AG08396 (cell line): ENCODE measurements around the gene ARSH.
"Not testable (repeated sequence)": the region's sequence is repeated elsewhere in the genome, so short reads cannot be mapped to it uniquely, and the experiment has no call there.

ENCODE experiments used
- DNase-seq: peaks from one replicate; pipeline ENCODE4 v3.0.0; 2012; ENCODE audit warnings: low spot score, mixed read lengths

The ARSH gene

GRCh38 chrX:3006495-3006894, at the start of gene ARSH:
Gene ARSH (plus strand): TSS chrX:3006546. CDS start chrX:3006613, 67 bp downstream.
- no peak for DNase-seq

DNA sequence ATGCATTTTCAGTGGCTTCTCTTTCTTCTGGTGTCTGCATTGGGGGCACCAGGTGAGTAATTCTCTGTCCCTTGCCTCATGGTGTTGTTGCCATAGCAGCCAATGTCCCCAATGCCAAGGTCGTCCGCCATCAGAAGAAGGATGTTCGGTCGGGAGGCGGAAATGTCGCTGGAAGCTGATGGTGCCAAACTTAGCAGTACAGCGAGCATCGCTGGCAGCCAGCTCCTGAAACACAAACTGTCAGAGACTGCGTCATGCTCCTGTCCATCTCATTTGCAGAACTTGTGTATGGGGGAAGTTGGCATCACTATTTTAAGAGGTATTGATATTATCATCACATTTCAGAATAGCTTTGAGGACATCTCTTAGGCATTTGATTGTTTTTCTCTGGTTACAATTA, 48.1 kb upstream of the ARSH start:
- DNase-seq = no peak

DNA sequence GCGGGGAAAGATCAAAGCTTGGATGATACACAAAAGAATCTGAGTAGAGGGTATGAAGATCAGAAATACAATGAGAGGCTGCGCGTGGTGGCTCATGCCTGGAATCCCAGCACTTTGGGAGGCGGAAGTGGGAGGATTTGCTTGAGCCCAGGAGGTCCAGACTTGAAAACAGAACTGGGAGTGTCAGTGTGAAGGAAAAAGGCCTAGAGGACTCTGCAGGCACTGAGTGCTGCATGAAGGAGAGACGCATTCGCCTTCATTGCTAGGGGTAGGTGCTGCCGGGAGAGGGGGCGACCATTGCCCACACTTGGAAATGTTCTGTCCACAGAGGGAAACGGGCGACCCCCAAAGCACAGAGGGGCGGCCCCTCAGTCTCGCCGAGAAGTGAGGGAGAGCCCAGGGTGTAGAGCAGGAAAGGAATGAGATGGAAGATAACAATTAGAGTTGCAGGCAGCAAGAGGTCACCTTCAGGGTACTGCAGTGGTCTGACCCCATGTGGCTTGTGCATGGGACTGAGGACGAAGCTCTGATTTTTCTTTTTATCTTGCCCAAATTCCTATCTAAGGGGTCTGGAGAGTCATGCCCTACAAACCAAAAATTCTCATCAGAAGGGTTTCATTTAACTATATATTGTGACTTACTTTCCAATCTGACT, 45.4 kb upstream of the ARSH start:
- no peak for DNase-seq

- no peak for DNase-seq
These were observed 44.0 kb upstream of the ARSH start for GRCh38 chrX:2962381-2962780.

- not testable (repeated sequence) for DNase-seq
These were observed 42.9 kb upstream of the ARSH start for GRCh38 chrX:2963449-2963848.

- DNase-seq = peak; percentile 30
These were observed 42.2 kb upstream of the ARSH start for GRCh38 chrX:2963992-2964794.

- no peak for DNase-seq
These were observed 40.4 kb upstream of the ARSH start for GRCh38 chrX:2965965-2966364.

DNA sequence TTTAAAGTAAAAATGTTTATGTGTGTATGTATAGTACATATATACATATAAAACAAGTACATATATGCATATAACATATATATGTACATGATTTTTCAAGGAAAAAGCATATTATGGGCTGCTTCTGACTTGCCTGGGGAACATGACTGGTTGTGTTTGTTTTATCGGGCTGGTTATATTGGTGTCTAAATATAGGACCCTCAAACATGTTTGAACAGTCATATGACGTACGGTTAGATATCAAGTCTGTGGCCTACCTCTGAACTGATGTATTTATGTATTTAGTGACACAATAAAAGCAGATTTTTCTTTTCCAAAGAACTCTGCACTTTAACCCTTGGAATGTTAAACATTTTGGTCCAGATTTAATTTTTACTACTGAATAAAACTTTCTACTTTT, 39.3 kb upstream of the ARSH start:
- DNase-seq = no peak

- no peak for DNase-seq
These were observed 38.8 kb upstream of the ARSH start for GRCh38 chrX:2967584-2967983.

DNA sequence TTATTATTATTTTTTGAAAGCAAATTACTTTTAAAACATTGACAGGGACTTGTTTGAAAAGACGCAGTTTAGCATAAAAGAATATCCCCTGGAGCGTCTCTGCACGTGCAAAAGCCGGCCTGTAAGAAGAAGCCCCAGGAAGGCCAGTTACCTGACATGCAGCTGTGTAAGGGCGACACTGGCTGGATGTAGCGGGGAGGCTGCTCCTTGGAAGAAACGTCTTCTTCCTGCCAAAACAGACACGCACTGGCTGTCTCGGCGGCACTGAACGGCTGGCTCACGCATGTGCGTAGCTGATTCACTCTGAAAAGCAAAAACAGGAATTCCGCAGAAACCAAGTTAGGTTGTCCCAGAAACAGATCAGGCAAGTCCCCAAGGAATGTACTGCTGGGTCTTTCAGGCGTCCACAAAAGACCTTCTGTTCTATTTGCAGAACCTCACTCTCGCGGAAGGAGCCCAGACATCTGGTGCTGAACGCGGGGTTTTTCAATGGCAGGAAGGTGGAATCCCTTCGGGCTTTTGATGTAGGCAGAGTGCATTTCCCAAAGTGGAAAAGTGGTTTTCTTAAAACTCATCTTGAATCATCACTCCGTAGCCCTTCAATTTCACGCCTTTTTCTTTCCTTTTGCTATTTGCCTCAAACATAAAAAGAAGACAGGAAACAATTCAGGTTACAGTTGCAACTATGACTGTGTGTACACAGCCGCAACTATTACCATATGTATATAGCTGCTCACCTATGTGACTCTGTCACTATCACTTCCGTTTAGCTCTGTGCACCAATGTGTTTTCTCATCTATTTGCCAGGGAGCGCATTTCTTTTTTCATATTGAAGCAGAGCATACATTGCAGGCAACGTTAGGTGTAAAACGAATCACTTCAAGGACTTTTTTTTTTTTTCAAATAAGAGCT, 38.1 kb upstream of the ARSH start:
- no peak for DNase-seq

GRCh38 chrX:2969021-2969420, 37.3 kb upstream of the ARSH start:
- DNase-seq = no peak

GRCh38 chrX:2972391-2972790, 34.0 kb upstream of the ARSH start:
- no peak for DNase-seq

GRCh38 chrX:2974961-2975360, 31.4 kb upstream of the ARSH start:
- DNase-seq = no peak

GRCh38 chrX:2978639-2979038, 27.7 kb upstream of the ARSH start:
- not testable (repeated sequence) for DNase-seq

GRCh38 chrX:2984342-2984741, 22.0 kb upstream of the ARSH start:
- no peak for DNase-seq

DNA sequence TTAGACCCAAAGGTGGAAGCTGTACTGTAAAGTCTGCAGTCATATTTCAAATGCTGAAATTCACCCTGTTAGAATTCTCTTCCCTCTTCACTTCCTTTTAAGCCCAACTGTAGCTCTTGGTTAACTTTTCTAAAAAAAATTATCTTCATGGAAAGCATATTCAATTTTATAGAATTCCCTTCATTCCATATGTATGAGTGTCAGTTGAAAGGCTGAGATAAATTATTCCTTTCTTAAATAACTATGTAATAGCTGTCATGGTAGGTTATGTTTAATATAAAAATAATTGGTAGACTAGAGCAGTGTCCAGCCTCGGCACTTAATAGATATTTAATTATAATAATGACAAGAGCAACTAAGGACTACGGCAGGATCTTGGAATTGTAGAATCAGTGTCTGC, 16.8 kb upstream of the ARSH start:
- DNase-seq = no peak

DNA sequence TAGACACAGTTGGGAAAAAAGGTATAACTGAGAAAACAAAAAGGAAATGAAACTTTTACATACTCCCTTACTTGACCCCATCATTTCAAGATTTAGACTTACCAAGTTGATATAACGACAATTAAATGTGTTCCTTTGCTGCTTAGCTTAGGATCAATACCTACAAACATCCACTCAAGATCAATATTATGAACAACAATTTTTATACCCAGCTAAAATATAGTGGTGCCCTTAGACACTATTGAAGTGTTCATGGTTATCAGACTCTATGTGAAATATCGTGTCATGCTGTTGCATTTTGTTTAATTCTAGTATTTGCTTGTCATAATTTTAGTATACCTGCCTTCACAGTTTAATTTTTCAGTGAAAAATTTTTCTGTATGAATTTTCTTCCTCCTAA, 4.2 kb downstream of the ARSH start:
- no peak for DNase-seq

DNA sequence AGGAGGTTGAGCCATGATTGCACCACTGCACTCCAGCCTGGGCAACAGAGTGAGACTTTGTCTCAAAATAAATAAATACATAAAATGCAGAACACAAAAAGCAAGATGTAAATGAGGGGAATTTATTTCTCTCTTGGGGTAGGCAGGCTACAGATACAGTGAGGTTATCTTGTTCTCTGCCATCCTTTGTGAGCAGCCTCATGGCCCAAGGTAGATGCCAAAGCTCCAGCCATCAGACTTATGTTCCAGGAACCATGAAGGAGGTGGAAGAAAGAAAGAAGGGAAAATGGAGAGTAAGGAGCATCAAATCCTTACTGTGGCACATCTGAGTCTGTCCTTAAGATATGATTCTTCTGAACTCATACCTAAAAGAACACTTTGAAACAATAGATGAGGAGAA, 11.1 kb downstream of the ARSH start:
- DNase-seq = no peak

DNA sequence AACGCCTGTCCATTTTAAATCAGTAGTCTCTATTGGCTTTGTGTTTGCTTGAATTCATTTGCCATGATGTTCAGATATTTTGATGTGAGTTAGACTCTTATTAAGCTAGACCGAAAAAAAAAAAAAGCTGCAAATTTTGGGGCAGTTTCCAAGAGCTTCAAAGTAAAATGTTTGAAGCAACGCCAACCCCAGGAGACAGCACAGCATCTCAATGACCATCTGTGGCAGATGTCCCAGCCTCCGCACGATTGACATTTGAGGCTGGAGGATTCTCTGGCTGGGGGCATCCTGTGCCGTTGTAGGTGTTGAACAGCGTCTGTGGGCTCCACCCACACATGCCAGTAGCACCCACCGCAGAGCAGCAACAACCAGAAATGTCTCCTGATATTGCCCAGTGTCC, 17.8 kb downstream of the ARSH start:
- DNase-seq = no peak

- DNase-seq = no peak
These were observed 19.9 kb downstream of the ARSH start for GRCh38 chrX:3026074-3026815.

GRCh38 chrX:3029129-3029528, 22.8 kb downstream of the ARSH start:
- no peak for DNase-seq

DNA sequence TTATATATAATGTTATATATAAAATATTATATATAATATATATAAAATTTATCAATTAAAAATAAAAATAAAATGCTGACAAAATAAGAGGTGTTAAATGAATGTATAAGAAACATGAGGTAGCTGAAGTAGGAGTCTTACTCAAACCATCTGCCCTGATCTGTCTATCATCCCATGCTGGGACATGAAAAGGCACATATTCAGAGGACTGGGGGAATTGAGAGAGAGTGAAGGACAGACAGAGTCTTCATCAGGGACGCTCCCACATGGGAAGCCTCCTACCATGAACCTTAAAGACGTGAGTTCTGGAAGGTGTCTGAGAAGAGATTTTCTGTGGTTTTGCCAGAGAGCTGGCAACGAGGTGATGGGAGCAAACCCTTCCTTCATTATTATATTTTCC, 30.9 kb downstream of the ARSH start:
- no peak for DNase-seq
